Thyroid gland (tissue), 4 donors: ENCODE measurements around the gene PPP1R3G. TPM values are rescaled to one million over a fixed set of nuclear protein-coding genes. Genes with fewer than 3 reads are reported as not detected.
A peak's percentile ranks its signal among the peaks of the same experiment; 100 is the strongest.

Experiments used
- DNase-seq, 2 donors: peaks; one replicate each; pipeline ENCODE4 v3.0.0-alpha.2; 2019
- H3K27ac ChIP-seq, 3 donors: fragments of 200-600 bp; sonication (generic); 1 replicate in 2 of 3; 2 replicates in 1 of 3; pipeline ENCODE4 v1.5.1; 2016 to 2019; ENCODE audit warnings: mild to moderate bottlenecking in 1 of 3, moderate library complexity in 1 of 3
- H3K27me3 ChIP-seq: fragments of 200-600 bp; sonication (generic); one replicate; pipeline ENCODE4 v1.5.1; 2019
- H3K36me3 ChIP-seq, 2 donors: fragments of 200-600 bp; sonication (generic); one replicate each; pipeline ENCODE4 v1.5.1; 2016 to 2019
- H3K4me1 ChIP-seq, 2 donors: fragments of 200-600 bp; sonication (generic); one replicate each; pipeline ENCODE4 v1.5.1; 2017 to 2019
- H3K4me3 ChIP-seq, 3 donors: fragments of 200-600 bp; sonication (generic); replicated peaks in 1 of 3; 1 replicate in 2 of 3; 2 replicates in 1 of 3; pipeline ENCODE4 v1.5.1; 2016; ENCODE audit warnings: mild to moderate bottlenecking in 1 of 3
- H3K9me3 ChIP-seq: fragments of 200-600 bp; sonication (generic); one replicate; pipeline ENCODE4 v1.5.1; 2017
- POLR2A ChIP-seq, 2 donors: fragments of 450-650 bp; IDR thresholded peaks; one replicate each; pipeline ENCODE4 v1.6.1; 2017; ENCODE audit warnings: antibody characterized with exemption in 2 of 2, mild to moderate bottlenecking in 2 of 2, moderate library complexity in 1 of 2
- WGBS, 2 donors: methylation state at CpG; one replicate each; pipeline ENCODE4 v1.1.5; 2017; 5-methylcytosine and 5-hydroxymethylcytosine counted together
- intact Hi-C: fragments of 100-400 bp; cut with DNase I; formaldehyde crosslinking; loops from one replicate; pipeline ENCODE4 v1.15.1; 2023
- total RNA-seq, 4 donors: library from RNA; depleted of rRNA; stranded (reverse); fragments of >200 nt; gene quantifications; one replicate each; pipeline ENCODE4 v1.2.3, GENCODE V29; 2016
- TF ChIP-seq, protein P1 (sequence below), 6 experiments: fragments of 200-600 bp in 3 of 6; fragments of 450-650 bp in 3 of 6; sonication (generic) in 3 of 6; IDR thresholded peaks; one replicate each; pipeline ENCODE4 v1.5.1; 2016 to 2019; ENCODE audit warnings: antibody characterized with exemption in 6 of 6, mild to moderate bottlenecking in 2 of 6, inconsistent platforms in 1 of 6, moderate library complexity in 1 of 6

PPP1R3G gene
- total RNA-seq, 4 donors from 2014 or later: 0.78 to 1.6 (median 0.91) TPM

- Histone ChIP-seq H3K27me3 (no peaks in the 10 kb centered on the region), H3K9me3 (no peaks in the 10 kb centered on the region), H3K36me3 (no peaks in the 10 kb centered on the region), H3K27ac (no peak overlapping the region), H3K4me1 (peaks cover 4 to 10% of the 10 kb centered on the region in 2 donors), H3K4me3 (no peak overlapping the region)
- 80 to 81% methylated on average over 8 of the region's 8 CpGs for WGBS, 2 donors
- intact Hi-C loops: no loop called here
- TF ChIP-seq POLR2A (IDR thresholded peaks at IDR 0.05): no peak
- TF ChIP-seq, protein P1, sequence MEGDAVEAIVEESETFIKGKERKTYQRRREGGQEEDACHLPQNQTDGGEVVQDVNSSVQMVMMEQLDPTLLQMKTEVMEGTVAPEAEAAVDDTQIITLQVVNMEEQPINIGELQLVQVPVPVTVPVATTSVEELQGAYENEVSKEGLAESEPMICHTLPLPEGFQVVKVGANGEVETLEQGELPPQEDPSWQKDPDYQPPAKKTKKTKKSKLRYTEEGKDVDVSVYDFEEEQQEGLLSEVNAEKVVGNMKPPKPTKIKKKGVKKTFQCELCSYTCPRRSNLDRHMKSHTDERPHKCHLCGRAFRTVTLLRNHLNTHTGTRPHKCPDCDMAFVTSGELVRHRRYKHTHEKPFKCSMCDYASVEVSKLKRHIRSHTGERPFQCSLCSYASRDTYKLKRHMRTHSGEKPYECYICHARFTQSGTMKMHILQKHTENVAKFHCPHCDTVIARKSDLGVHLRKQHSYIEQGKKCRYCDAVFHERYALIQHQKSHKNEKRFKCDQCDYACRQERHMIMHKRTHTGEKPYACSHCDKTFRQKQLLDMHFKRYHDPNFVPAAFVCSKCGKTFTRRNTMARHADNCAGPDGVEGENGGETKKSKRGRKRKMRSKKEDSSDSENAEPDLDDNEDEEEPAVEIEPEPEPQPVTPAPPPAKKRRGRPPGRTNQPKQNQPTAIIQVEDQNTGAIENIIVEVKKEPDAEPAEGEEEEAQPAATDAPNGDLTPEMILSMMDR (IDR thresholded peaks at IDR 0.05): no peak
- no peak for DNase-seq
Measured at GRCh38 chr6:5127106-5127687, 42.1 kb downstream of the PPP1R3G start.

GRCh38 chr6:5128351-5128750 is 43.2 kb downstream of the PPP1R3G start:
- TF ChIP-seq POLR2A (IDR thresholded peaks at IDR 0.05): no peak
- TF ChIP-seq, protein P1 (IDR thresholded peaks at IDR 0.05): no peak
- DNase-seq: no peak
- WGBS, 2 donors: 81 to 90% methylated on average over 4 of the region's 4 CpGs
- Histone ChIP-seq H3K9me3 (no peaks in the 10 kb centered on the region), H3K4me3 (no peak overlapping the region), H3K36me3 (no peaks in the 10 kb centered on the region), H3K27ac (no peak overlapping the region), H3K4me1 (peaks cover 12 to 16% of the 10 kb centered on the region in 2 donors), H3K27me3 (no peaks in the 10 kb centered on the region)
- intact Hi-C loops: no loop called here

DNA sequence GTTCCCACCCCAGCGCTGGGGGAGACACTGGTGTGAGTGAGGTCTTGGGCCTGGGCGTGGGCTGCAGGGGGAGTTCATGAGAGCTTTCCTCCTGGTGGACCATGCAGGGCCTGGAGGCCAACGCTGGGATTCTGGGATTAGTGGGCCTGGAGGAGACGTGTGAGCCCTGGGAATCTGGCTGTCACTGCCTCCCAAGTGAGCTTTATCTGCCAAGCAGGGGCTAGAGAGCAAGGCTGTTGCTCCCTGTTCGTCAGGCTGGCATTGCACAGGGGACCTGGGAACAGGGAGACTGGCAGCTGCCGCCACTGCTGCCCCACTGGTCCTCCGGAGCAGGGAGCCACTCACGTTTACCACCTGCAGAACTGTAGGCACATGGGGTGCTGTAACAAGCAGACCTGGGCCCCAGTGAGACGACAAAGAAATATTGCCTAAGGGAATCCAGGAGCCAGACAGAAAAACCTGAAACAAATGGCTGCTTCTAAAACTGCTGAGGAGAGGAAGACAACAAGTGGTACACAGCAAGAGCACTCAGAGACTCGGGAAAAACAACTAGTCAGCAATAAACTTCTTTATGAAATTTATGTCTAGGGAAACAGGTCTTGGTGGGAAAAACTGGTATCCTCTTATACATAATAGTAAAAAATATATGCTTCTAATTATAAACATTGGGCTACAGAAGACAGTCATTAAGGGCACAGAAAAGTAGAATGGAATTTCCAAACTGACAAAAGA is 45.2 kb downstream of the PPP1R3G start:
- TF ChIP-seq, protein P1 (IDR thresholded peaks at IDR 0.05): no peak
- no peak for TF ChIP-seq POLR2A (IDR thresholded peaks at IDR 0.05)
- 77 to 81% methylated on average over 10 of the region's 10 CpGs for WGBS, 2 donors
- no peak for DNase-seq
- Histone ChIP-seq H3K36me3 (no peaks in the 10 kb centered on the region), H3K27me3 (no peaks in the 10 kb centered on the region), H3K9me3 (no peaks in the 10 kb centered on the region), H3K27ac (no peak overlapping the region), H3K4me3 (no peak overlapping the region), H3K4me1 (peaks cover 12 to 16% of the 10 kb centered on the region in 2 donors)
- intact Hi-C loops: no loop called here

DNA sequence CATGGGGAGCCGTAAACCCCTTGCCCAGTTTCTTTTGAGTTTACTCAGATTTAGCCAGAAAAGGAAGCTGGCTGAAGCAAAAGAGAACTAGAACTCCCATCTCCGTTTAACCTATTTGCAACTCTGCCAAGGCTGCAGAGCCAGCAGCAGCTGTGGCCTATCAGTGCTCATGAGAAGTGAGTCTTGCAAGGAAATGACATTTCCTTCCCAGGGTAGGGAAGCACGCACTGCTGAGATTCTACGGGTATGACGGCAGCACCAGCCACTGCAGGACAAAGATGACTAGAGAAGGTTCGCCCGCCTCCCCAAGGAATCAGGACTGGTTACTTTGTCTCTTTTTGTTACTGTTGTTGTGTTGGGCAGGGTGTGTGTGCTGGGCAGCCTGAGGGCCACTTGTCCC is 47.6 kb downstream of the PPP1R3G start:
- intact Hi-C loops: no loop called here
- no peaks in the 10 kb centered on the region for H3K9me3 ChIP-seq
- H3K36me3 ChIP-seq: no peaks in the 10 kb centered on the region
- WGBS, 2 donors: 17% methylated on average over 7 of the region's 7 CpGs
- peak overlapping the region; percentile 17 to 69 (median 28) for H3K27ac ChIP-seq
- peaks cover 9 to 12% of the 10 kb centered on the region in 2 donors for H3K4me1 ChIP-seq
- no peak overlapping the region for H3K4me3 ChIP-seq
- peak; percentile 45 to 54 for DNase-seq
- TF ChIP-seq POLR2A (IDR thresholded peaks at IDR 0.05): no peak
- TF ChIP-seq, protein P1 (IDR thresholded peaks at IDR 0.05): no peak
- no peaks in the 10 kb centered on the region for H3K27me3 ChIP-seq

GRCh38 chr6:5133943-5134342 is 48.8 kb downstream of the PPP1R3G start:
- no peaks in the 10 kb centered on the region for H3K9me3 ChIP-seq
- TF ChIP-seq, protein P1 (IDR thresholded peaks at IDR 0.05): no peak
- no peak for TF ChIP-seq POLR2A (IDR thresholded peaks at IDR 0.05)
- no peak overlapping the region for H3K4me3 ChIP-seq
- H3K27ac ChIP-seq: no peak overlapping the region
- DNase-seq: no peak
- H3K36me3 ChIP-seq: no peaks in the 10 kb centered on the region
- 94 to 95% methylated on average over 2 of the region's 2 CpGs for WGBS, 2 donors
- H3K4me1 ChIP-seq: peaks cover 9 to 13% of the 10 kb centered on the region in 2 donors
- intact Hi-C loops: no loop called here
- H3K27me3 ChIP-seq: no peaks in the 10 kb centered on the region
